Cardiac muscle cell (in vitro differentiated cells and primary cell): ENCODE data around the gene CD40. TPM values are rescaled to one million over a fixed set of nuclear protein-coding genes. Genes with fewer than 3 reads are reported as not detected.

Experiments used
- DNase-seq, 2 donors: peaks; one replicate each; pipeline versions ENCODE4 v3.0.0 to v3.0.0-alpha.2; 2010 to 2017; ENCODE audit warnings: low read depth in 1 of 2, low spot score in 1 of 2
- H3K27ac ChIP-seq: fragments of 200-600 bp; sonication (generic); 2 replicates; pipeline ENCODE4 v1.5.1; 2016
- H3K27me3 ChIP-seq: fragments of 200-600 bp; sonication (generic); 2 replicates; pipeline ENCODE4 v1.6.0; 2016; ENCODE audit warnings: control low read depth
- H3K36me3 ChIP-seq: fragments of 200-600 bp; sonication (generic); 2 replicates; pipeline ENCODE4 v1.5.1; 2016; ENCODE audit warnings: control low read depth
- H3K4me1 ChIP-seq: fragments of 200-600 bp; sonication (generic); 2 replicates; pipeline ENCODE4 v1.8.1; 2017; ENCODE audit warnings: low read depth, mild to moderate bottlenecking, mixed run types
- H3K4me3 ChIP-seq: fragments of 200-600 bp; sonication (generic); 2 replicates; pipeline ENCODE4 v1.5.1; 2016; ENCODE audit warnings: mild to moderate bottlenecking
- H3K9me3 ChIP-seq: fragments of 200-600 bp; sonication (generic); 2 replicates; pipeline ENCODE4 v1.5.1; 2017; ENCODE audit warnings: low read depth, mild to moderate bottlenecking, control low read depth
- CTCF ChIP-seq: IDR thresholded peaks from 2 replicates; pipeline ENCODE4 v1.5.1; 2012; ENCODE audit warnings: low read depth, mild to moderate bottlenecking, low read length
- polyA plus RNA-seq: library from polyadenylated mRNA; unstranded; fragments of >200 nt; fragmentation: Nextera tagmentation; extraction: Ambion mirVana; gene quantifications from 2 replicates; pipeline ENCODE4 v1.2.1, GENCODE V29; 2016
- total RNA-seq: library from RNA; depleted of rRNA; stranded (reverse); fragments of >200 nt; gene quantifications from 2 replicates; pipeline ENCODE4 v1.2.3, GENCODE V29; 2016

The CD40 gene
- total and polyA plus RNA-seq, 2 experiments from 2014 or later, result 0.42 to 1.5 TPM

- no peaks in the 10 kb centered on the region for H3K4me1 ChIP-seq
These were observed 53.8 kb downstream of the CD40 start for GRCh38 chr20:46171909-46172308.

GRCh38 chr20:46172455-46172854, 54.3 kb downstream of the CD40 start:
- no peaks in the 10 kb centered on the region for H3K4me1 ChIP-seq
- H3K27me3 ChIP-seq, result peaks cover 46% of the 10 kb centered on the region
- H3K36me3 ChIP-seq, result no peaks in the 10 kb centered on the region
- no peaks in the 10 kb centered on the region for H3K9me3 ChIP-seq
- no peak overlapping the region for H3K4me3 ChIP-seq
- DNase-seq, result no peak
- no peak for TF ChIP-seq CTCF
- H3K27ac ChIP-seq, result no peak overlapping the region

More at GRCh38 chr20:46171909-46172308, 53.8 kb downstream of the CD40 start:
- Histone ChIP-seq H3K9me3 (no peaks in the 10 kb centered on the region), H3K4me3 (no peak overlapping the region), H3K27ac (no peak overlapping the region), H3K36me3 (no peaks in the 10 kb centered on the region), H3K27me3 (peaks cover 46% of the 10 kb centered on the region)
- DNase-seq, result no peak
- TF ChIP-seq CTCF, result no peak

- no peak for DNase-seq
- no peaks in the 10 kb centered on the region for H3K4me1 ChIP-seq
- H3K27me3 ChIP-seq, result peaks cover 46% of the 10 kb centered on the region
- H3K9me3 ChIP-seq, result no peaks in the 10 kb centered on the region
- no peak overlapping the region for H3K4me3 ChIP-seq
- H3K36me3 ChIP-seq, result no peaks in the 10 kb centered on the region
- no peak overlapping the region for H3K27ac ChIP-seq
- TF ChIP-seq CTCF, result no peak
These were observed 54.9 kb downstream of the CD40 start for GRCh38 chr20:46172961-46173536.

- H3K27ac ChIP-seq, result no peak overlapping the region
- DNase-seq, result no peak
- no peaks in the 10 kb centered on the region for H3K36me3 ChIP-seq
- peaks cover 46% of the 10 kb centered on the region for H3K27me3 ChIP-seq
- H3K4me3 ChIP-seq, result no peak overlapping the region
- TF ChIP-seq CTCF, result no peak
- H3K4me1 ChIP-seq, result no peaks in the 10 kb centered on the region
- no peaks in the 10 kb centered on the region for H3K9me3 ChIP-seq
These were observed 55.7 kb downstream of the CD40 start for GRCh38 chr20:46173652-46174468.

- peak; percentile 59 for TF ChIP-seq CTCF
- Histone ChIP-seq H3K4me3 (no peak overlapping the region), H3K4me1 (no peaks in the 10 kb centered on the region), H3K27me3 (peaks cover 46% of the 10 kb centered on the region), H3K9me3 (no peaks in the 10 kb centered on the region), H3K36me3 (no peaks in the 10 kb centered on the region), H3K27ac (no peak overlapping the region)
- peak; percentile 70 to 86 for DNase-seq
These were observed 56.5 kb downstream of the CD40 start for GRCh38 chr20:46174469-46175126.
